GM19324 (cell line): Measurements from ENCODE around the gene TOX3.

Source experiments
- ATAC-seq: cut with Tn5 transposase; IDR thresholded peaks from one replicate; pipeline ENCODE4 v1.9.1; 2021; ENCODE audit warnings: mild to moderate bottlenecking, moderate library complexity; ENCODE audit not compliant: unreplicated experiment, low FRiP score

Gene TOX3

DNA sequence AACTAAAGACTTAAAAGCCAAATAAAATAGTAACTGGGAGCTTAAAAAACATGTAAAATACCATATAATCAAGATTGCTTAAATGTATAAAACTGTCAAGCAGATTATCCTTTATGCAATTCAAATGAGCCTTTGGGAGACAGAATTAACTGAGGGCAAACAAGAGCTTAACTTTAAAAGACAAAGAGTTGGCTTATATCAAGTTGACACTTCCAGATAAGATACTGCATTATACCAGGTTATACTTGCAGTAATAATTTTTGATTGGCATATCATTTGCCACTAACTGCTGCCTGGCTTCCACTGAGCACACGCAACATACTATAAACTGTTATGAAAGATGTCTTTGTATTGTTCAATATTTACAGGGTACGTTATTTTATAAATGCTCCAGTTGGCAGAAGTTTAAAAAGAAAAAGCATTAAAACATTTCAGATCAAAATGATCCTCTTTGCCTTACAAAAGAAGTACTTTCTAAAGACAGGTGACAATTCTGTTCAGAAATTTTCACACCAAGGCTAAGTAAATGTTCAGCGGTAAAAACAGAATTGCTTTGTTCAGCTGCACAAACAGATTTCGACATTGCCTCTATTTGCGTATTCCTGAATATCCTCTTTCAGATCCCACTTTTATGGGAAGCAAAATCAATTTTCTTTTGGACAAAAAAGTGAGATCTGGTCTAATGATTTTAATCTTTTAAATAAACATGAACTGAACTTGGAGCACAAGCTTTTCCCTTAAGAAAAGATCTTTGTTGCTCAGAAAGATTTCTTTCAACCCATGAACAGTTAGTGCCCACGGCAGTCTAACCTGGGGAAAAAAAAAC is 50.7 kb downstream of the TOX3 start:
- ATAC-seq = no peak

DNA sequence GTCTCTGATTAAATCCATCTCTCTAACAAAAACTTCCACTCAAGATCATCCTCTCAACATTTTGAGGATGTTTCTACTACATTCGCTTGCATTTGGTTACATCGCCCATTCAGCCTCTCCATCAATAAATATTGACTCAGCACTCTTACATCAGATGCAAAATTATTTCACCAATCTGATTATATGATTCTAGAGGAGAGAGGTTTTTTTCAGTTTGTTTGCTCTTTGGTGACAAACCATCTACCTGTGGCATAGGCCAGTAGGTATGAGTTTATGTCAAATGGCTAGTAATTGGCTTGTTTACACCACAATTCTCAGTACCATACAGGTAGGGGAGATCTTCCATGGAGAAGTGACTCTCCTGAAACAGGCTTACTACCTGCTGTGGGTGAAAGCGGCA is 52.3 kb downstream of the TOX3 start:
- ATAC-seq = no peak

DNA sequence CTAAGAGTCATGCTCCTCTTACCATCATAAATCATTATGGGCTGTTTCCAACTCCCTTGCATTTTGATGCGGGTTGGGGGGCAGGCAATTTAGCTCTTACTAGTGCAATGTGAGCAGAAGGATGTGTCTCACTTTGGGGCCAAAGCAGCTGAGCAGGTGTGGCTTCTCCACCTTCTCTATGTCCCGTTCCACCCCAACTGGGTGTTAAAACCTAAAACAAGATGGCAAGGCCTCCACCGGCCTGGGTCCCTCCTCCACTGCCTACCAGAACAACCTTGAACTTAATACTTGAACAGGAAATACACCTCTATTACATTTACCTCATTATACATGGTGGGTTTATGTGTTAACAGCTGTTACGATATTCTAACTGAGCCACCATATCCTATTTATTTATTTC is 52.8 kb downstream of the TOX3 start:
- ATAC-seq = no peak

DNA sequence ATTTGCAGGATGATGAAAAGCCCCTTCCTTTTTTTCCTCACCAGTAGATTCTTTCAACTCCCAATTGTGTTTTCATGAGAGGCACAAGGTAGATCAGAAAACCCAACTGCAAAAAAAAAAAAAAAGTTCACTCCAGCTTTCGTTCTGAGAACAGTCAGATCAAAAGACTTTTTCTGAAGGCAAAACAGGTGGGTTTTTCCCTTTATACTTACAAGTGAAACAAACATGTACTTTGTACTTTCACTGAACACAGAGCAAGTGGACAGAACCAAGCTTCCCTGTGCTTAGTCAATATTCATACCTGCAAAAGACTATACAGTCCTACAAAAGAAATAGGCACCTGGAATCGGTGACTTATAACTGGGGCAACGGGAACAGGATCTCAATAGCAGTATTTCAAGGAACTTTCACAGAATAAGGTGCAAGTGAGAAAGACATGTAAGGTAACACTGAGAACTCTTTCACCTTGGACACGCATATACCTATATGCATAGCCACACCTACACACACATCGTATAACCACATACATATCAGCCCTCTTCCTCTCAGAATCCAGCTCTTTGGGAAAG is 54.1 kb downstream of the TOX3 start:
- ATAC-seq = no peak

DNA sequence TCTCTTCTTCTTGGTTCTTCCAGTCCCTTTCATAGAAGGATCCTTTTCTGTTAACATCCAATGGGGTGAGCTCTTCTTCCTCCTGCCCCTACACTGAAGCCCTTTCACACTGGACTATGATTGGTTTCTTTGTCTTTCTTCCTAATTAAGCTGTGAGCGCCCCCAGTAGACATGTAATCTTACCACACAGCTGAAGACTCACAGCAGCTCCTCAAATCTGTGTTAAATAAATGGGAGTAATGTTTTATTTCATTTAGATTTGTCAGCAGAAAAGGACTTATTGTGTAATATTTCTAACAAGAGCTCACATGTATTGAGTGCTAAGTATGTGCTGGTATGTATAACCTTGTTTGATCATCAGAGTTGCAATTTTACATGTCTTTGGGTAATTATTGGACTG is 55.7 kb downstream of the TOX3 start:
- no peak for ATAC-seq

DNA sequence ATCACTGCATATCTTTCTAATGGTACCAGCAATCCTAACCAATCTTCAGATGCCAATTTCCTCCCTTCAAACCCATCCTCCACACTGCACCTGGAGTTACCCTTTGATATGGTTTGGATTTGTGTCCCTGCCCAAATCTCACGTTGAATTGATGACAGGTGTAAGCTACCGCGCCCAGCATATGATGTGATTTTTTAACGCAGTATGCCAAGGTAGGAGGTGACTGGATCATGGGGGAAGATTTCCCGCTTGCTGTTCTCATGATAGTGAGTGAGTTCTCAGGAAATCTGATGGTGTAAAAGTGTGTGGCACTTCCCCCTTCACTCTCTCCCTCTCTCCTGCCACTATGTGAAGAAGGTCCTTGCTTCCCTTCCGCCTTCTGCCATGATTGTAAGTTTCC is 57.0 kb downstream of the TOX3 start:
- no peak for ATAC-seq

DNA sequence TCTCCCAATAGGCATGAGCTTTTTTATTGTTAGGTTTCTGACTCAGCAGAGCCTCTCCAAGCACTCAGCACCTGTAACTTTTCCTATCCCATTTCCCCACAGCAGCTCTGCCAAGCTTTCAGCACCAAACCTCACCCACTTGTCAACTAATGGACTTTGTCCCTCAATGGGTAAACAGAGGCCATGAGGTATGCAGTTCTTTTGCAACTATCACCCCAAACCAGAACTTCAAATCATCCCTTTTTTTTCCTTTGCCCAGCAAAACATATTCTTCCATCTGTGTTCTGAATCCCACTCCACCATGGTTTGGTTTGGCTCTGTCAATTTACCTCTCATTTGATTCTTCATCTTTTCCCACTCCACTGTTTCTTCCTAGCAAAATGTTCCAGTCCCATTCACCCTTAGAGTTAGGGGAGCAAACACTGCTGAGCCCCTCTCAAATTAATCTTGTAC is 58.1 kb downstream of the TOX3 start:
- ATAC-seq = no peak

DNA sequence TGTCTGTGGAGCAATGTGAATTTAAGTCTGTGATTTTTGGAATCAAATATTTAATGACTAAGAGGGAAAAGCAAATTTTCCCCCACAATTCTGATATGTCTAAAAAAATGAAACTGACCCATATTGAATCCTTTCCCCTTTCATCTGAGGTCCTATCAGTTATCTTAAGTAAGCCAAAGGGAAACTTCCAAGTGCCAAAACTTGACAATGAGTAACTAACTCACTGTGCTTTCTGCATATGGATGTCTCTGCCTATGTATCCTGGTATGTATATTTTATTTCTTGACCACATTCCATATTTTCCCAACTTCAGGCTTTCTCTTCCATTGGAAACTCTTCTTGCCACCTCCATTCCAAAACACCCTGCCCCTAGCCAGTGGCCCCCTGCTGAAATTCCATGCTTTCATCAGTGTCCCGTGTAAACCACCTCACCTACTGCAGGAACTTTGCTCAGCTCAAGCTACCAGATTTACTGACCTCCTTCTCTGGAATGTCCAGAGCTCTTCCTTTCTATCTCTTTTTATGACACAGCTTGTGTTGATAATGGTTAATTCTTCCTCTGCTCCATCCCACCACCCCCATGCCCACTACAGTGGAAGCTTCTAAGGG is 59.0 kb downstream of the TOX3 start:
- no peak for ATAC-seq

DNA sequence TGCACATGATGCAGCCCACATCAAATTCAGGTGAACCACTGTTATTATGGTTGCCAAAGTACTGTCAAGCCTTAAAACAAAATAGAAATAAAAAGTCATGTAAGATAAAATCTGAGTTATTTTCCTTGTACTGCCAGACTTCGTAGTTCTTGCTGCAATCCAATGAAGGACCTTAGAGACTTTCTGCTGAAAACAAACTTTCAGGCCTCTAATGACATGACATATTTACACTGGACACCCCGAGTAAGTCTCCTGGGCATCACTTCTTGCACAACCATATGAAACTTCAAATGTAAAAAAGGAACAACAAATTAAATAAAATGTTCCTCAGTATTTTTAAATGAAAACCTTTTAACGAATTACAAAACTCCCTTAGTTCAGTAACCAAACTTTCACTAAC is 66.7 kb downstream of the TOX3 start:
- no peak for ATAC-seq

DNA sequence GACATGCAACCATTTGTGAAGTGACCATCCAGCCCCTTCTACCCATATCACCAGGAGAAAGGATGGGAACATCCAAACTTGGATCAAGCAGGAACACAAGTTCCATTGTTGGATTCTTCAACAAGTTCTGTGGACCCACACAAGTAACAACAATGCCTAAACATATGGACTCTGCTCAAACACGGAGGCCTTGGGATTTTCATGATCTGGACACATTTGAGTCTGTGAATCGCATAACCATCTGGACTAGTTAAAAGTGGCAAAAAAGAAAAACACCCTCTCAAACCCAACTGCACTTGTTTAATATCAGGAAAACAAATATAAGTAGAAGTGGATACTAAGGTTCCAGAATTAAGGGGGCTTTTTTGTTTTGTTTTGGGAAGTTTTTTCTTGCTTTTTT is 70.8 kb downstream of the TOX3 start:
- no peak for ATAC-seq

DNA sequence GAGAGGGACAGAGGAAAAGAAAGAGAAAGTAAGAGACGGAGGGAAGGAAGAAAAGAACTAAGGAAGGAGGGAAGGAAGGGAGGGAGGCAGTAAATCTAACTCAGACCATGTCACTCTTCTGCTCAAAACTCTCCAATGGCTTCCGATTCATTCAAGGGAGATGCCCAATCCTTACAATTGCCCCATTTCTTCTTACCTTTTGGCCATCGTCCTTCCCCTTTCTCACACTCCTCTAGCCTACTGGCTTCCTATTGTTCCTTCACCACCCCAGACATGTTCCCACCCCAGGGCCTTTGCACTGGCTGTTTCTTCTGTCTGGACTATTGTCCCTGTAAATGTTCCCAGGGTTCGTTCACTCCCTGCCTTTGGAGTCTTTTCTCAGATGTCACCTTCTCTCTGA is 72.3 kb downstream of the TOX3 start:
- ATAC-seq = no peak

DNA sequence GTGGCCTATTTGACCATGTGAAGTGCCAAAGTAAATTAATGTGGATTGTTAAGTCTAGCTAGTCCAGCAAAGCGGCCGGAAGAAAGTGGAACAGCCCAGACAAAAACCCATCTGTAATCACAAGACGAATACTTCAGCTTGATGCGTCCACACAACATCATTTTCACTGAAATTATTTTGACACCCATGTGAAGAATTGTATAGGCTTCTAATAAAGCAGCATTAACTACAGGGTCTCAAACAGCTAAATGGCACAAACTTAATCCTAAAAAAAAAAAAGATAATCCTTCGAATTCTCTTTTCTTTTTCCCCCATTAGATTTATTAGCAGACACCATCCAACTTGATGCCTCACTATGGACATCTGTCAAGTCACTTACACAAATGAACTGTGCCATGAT is 73.8 kb downstream of the TOX3 start:
- no peak for ATAC-seq

DNA sequence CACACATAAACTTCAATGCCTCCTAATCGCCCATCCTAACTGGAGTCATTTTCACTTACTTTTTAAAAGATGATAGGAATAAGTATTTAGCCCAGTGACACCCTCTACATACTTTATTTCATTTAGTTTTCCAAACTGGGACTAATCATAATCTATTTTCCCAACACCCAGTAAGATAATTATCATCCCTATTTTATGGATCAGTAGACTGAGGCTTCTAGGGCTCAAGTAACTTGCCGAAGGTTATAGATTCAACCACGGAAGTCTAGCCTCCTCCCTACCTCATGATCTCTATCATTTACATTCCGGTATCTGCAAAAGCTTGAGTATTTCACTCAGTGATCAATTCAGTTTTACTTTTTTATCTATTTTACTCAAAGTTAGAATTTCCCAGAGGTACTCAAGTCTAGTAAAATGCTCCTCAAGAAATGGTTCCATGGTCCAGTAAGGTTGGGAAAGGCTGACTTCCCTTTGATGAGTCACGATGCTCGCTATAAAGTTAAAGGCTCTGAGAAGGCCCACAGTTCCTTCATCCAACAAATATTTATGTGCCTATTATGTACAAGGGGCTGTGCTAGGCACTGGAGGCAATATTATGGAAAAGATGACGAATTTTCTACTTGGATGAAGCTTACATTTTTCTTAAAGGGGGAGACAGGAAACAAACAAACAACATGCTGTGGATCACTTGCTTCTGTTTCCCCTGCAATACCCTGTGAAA is 75.1 kb downstream of the TOX3 start:
- no peak for ATAC-seq

DNA sequence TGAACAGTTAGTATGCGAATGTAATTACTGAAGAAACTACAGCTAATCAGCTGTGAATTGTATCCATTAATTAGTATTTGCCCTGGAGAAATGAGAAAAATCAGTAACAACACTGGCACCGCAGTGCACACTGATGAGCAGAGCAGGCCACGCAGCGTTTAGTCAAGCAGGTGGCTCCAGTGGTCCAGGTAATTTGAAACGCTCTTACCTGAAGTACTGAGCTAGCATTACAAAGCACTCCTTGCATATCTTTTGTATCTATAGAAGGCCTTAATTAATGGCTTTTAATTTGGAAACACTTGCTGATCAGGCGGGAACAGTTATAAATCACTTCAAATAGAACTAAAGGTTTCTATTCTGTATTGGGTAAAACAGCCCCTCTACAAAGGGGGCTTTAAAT is 76.4 kb downstream of the TOX3 start:
- no peak for ATAC-seq

DNA sequence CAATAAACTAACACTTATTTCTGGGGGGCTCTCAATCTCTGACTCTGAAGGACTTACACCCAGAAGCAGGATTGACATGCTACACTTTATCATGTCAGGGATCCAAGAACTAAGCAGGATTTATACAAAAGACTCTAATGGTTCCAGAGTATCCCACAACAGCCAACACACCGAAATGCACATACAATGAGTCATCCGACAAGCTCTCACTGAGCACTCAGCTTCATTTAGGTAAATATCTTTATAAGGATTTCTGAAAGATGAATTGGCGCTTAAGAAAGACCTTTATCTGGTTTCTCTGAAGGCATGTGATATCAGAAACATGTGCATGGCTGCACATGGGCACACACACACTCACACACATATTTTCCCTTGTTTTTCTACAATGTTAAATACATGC is 77.2 kb downstream of the TOX3 start:
- no peak for ATAC-seq

DNA sequence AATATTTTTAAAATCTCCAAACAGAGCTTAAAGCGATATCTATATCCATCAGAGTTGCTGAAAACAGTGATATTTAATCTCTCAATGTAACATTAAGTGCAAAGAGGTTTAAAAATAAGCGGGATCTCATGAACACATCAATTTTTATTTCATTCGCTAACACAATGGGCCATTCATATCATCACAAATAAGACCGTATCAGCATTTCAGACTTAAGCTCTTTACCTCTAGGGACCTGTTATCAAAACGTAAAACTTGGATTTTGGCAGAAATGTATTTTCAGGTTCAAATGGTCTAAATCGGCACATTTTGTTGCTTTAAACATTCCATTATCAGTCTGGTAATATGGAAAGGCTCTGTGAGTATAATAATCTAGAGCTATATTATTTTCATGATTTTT is 77.9 kb downstream of the TOX3 start:
- ATAC-seq = no peak

DNA sequence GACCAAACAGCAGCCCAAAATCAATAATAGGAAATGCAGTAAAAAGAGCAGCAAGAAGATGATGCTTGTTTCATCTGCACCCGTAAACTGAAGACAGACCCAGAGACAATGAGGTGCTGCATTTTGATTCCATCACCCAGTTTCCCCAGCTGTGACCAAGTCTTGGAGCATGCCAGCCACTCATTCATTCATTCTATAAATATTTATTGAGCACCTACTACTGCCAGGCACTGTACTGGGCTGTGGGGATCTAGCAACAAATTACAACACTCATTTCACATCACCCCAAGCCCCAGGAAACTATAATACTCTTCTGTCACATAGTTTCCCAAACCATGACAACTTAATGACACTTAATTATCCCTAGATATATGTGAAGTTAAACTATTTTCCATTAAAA is 79.2 kb downstream of the TOX3 start:
- no peak for ATAC-seq

DNA sequence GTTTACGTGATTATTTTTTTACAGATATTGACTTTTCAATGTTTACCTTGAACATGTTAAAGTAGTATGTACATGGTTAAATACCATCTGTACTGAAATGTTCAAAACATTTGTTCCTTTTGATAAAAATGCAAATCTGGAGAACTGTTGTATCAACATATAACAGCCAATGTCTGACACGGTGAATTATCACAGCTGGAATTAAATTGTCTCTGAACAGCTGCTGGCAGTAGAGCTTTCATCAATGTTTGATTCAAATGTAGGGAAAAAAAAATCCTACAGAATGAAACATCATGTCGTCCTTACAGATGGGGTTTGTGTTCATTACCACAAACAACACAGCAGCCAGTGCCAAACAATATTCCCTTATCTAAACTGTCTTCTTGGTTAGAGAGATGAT is 79.9 kb downstream of the TOX3 start:
- no peak for ATAC-seq

DNA sequence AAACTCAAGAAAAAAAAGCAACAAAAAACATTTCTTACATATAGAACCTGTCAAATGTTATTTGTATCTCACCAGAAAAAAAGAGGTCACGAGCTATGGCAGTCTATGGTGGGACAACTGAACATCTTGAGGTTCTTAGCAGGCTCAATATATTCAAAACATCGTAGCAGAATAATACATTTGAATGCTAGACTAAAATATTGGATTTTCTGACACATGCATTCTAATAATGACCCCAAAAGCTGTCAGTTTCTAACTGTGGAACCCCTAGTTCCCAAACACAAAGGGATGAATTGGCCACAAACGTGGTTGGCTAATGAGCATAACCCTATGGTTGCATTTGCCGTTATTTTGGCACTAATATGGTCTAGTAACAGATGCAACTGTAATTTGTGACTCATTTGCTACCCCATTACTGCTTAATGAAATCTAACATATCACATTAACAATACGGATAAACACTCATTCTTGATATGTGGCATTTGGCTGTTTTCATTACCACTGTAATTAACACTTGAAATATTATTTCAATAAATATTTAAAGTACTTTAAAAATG is 81.2 kb downstream of the TOX3 start:
- ATAC-seq = no peak

DNA sequence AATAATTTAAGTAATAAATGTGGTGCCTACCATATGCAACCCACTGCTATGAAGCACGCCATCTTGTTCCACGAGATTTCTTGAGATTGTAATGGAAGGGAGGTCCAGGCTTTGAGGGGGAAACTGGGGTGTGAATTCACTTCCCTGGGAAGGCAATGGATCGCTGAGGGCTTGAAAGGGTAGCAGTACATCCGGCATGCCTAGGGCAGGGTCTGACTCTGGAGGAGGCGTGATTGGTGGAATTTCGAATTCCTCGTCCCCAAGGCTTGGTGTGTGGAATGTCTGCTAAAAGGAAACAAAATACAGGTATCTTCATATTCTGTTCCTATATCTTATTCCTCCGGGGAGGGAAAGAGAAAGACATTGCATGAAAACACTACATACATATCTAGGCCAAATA is 83.0 kb downstream of the TOX3 start:
- no peak for ATAC-seq

DNA sequence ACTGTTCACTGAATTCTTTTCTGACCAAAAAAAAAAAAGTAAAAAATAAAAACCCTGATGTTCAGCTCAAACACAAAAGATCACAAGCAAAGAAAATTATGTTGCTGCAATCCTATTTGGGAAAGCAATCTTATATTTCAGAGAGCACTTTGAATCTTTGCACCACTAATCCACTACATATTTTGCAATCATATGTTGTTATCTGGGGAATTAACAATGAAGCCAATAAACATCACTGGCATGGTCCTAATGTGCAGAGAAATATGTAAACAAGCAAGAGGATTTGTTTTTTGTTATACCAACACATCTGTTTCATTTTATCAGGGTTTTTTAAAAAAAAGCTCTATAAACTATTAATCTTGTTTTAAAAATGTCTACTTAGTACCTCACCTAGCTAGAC is 84.1 kb downstream of the TOX3 start:
- ATAC-seq = no peak
